SK-N-SH (cell line): ENCODE results near the gene CYLD. TPM values are rescaled to one million over a fixed set of nuclear protein-coding genes. Genes with fewer than 3 reads are reported as not detected.

Source experiments
- CTCF ChIA-PET: fragments of 300-600, 350-600 bp; formaldehyde crosslinking; extraction: SDS; loops from one replicate; lab custom pipeline; 2021; lab: Yijun Ruan, JAX
- POLR2A ChIA-PET: fragments of 350-600 bp; sonication (Branson Sonifier 250); formaldehyde crosslinking; extraction: SDS; loops from one replicate; lab custom pipeline; 2020; ENCODE audit warnings: antibody characterized with exemption, inconsistent platforms; lab: Yijun Ruan, JAX
- DNase-seq: peaks from one replicate; pipeline ENCODE4 v3.0.0; 2012
- H2AFZ ChIP-seq: fragments of 200-600 bp; sonication (generic); 2 replicates; pipeline ENCODE4 v1.8.1; 2016; ENCODE audit warnings: antibody characterized with exemption, mild to moderate bottlenecking, low read depth
- H3F3A ChIP-seq: fragments of 200-600 bp; sonication (generic); replicated peaks from 2 replicates; pipeline ENCODE3; 2016; ENCODE audit warnings: antibody characterized with exemption, mild to moderate bottlenecking; ENCODE audit not compliant: insufficient read depth
- H3K27ac ChIP-seq, 2 experiments: fragments of 200-500 bp in 1 of 2; fragments of 200-600 bp in 1 of 2; sonication (Bioruptor generic) in 1 of 2; sonication (generic), shearing (Covaris generic) in 1 of 2; 2 replicates each; pipeline versions ENCODE4 v1.5.1 to v1.6.1; 2014 to 2016; ENCODE audit warnings: low read depth in 2 of 2, inconsistent platforms in 1 of 2, low read length in 1 of 2, mild to moderate bottlenecking in 1 of 2, mixed read lengths in 1 of 2
- H3K27me3 ChIP-seq: fragments of 200-600 bp; sonication (generic), shearing (Covaris generic); 2 replicates; pipeline ENCODE4 v1.6.1; 2016; ENCODE audit warnings: mixed run types; ENCODE audit not compliant: insufficient read depth
- H3K36me3 ChIP-seq, 2 experiments: fragments of 200-500 bp in 1 of 2; fragments of 200-600 bp in 1 of 2; sonication (Bioruptor generic) in 1 of 2; sonication (generic) in 1 of 2; replicated peaks in 1 of 2; 2 replicates each; pipeline versions ENCODE3 to v1.5.1; 2014 to 2016; ENCODE audit warnings: low read length in 1 of 2, mild to moderate bottlenecking in 1 of 2; ENCODE audit not compliant: insufficient read depth in 2 of 2, control insufficient read depth in 1 of 2
- H3K4me1 ChIP-seq, 2 experiments: fragments of 200-500 bp in 1 of 2; fragments of 200-600 bp in 1 of 2; sonication (Bioruptor generic) in 1 of 2; sonication (generic), shearing (Covaris generic) in 1 of 2; 2 replicates each; pipeline versions ENCODE4 v1.5.1 to v1.6.1; 2014 to 2016; ENCODE audit warnings: low read depth in 1 of 2, low read length in 1 of 2, mixed run types in 1 of 2; ENCODE audit not compliant: insufficient read depth in 2 of 2, control insufficient read depth in 1 of 2
- H3K4me2 ChIP-seq: fragments of 200-600 bp; sonication (generic), shearing (Covaris generic); 2 replicates; pipeline ENCODE4 v1.6.1; 2017; ENCODE audit warnings: mixed run types
- H3K4me3 ChIP-seq, 2 experiments: fragments of 200-500 bp in 1 of 2; fragments of 200-600 bp in 1 of 2; sonication (Bioruptor generic) in 1 of 2; sonication (generic), shearing (Covaris generic) in 1 of 2; 2 replicates each; pipeline versions ENCODE4 v1.5.1 to v1.8.1; 2014 to 2016; ENCODE audit warnings: low read depth in 2 of 2, inconsistent platforms in 1 of 2, low read length in 1 of 2, mild to moderate bottlenecking in 1 of 2, mixed read lengths in 1 of 2, moderate library complexity in 1 of 2
- H3K79me2 ChIP-seq: fragments of 200-600 bp; sonication (generic); 2 replicates; pipeline ENCODE4 v1.8.1; 2017; ENCODE audit warnings: mild to moderate bottlenecking; ENCODE audit not compliant: insufficient read depth
- H3K9ac ChIP-seq: fragments of 200-600 bp; sonication (generic); 2 replicates; pipeline ENCODE4 v1.6.1; 2017; ENCODE audit warnings: mixed run types
- H3K9me2 ChIP-seq: fragments of 200-600 bp; sonication (generic); 2 replicates; pipeline ENCODE4 v1.6.1; 2017; ENCODE audit warnings: mixed run types
- H3K9me3 ChIP-seq: fragments of 200-600 bp; sonication (generic); 2 replicates; pipeline ENCODE4 v1.6.1; 2017; ENCODE audit warnings: mixed run types, mild to moderate bottlenecking, moderate library complexity
- H4K20me1 ChIP-seq: fragments of 200-600 bp; sonication (generic); 2 replicates; pipeline ENCODE4 v1.6.1; 2017; ENCODE audit warnings: mild to moderate bottlenecking, mixed run types; ENCODE audit not compliant: insufficient read depth
- CHD2 ChIP-seq: fragments of 150-350 bp; IDR thresholded peaks from 2 replicates; pipeline ENCODE4 v1.6.1; 2018; ENCODE audit warnings: low read length; ENCODE audit not compliant: partially characterized antibody
- EZH2phosphoT487 ChIP-seq: fragments of 200-600 bp; sonication (generic); IDR thresholded peaks from 2 replicates; pipeline ENCODE4 v1.6.1; 2017; ENCODE audit warnings: low read depth, mixed run types, mild to moderate bottlenecking, antibody characterized with exemption, moderate library complexity, borderline replicate concordance
- FOSL2 ChIP-seq: IDR thresholded peaks from 2 replicates; pipeline ENCODE4 v1.4.0; 2012; ENCODE audit warnings: low read depth, mild to moderate bottlenecking, moderate library complexity, borderline replicate concordance
- FOXJ3 ChIP-seq: sonication (generic); formaldehyde crosslinking; IDR thresholded peaks from 2 replicates; pipeline ENCODE4 v1.5.1; 2020; ENCODE audit warnings: mild to moderate bottlenecking, missing genetic modification reagents
- FOXM1 ChIP-seq: IDR thresholded peaks from 2 replicates; pipeline ENCODE4 v1.4.0; 2012; ENCODE audit warnings: low read depth, mild to moderate bottlenecking
- GABPA ChIP-seq: IDR thresholded peaks from 2 replicates; pipeline ENCODE4 v1.4.0; 2012; ENCODE audit warnings: low read depth, mild to moderate bottlenecking
- GATA2 ChIP-seq: sonication (generic); formaldehyde crosslinking; IDR thresholded peaks from 2 replicates; pipeline ENCODE4 v1.5.0; 2020; ENCODE audit warnings: mild to moderate bottlenecking, missing genetic modification reagents
- IRF3 ChIP-seq: fragments of 150-350 bp; IDR thresholded peaks from 2 replicates; pipeline ENCODE4 v1.6.1; 2016; ENCODE audit warnings: mild to moderate bottlenecking, low read depth, low read length
- MEF2A ChIP-seq: IDR thresholded peaks from 2 replicates; pipeline ENCODE4 v1.4.0; 2012; ENCODE audit warnings: low read depth, borderline replicate concordance
- MXI1 ChIP-seq: IDR thresholded peaks from 2 replicates; pipeline ENCODE4 v1.6.1; 2012; ENCODE audit warnings: mild to moderate bottlenecking, low read depth, low read length, improper control_type of control experiment
- NFIC ChIP-seq: IDR thresholded peaks from 2 replicates; pipeline ENCODE4 v1.4.0; 2012; ENCODE audit warnings: borderline replicate concordance
- POLR2AphosphoS5 ChIP-seq: IDR thresholded peaks from 2 replicates; pipeline ENCODE4 v1.6.1; 2012; ENCODE audit warnings: low read depth, low read length
- RAD21 ChIP-seq: IDR thresholded peaks from 2 replicates; pipeline ENCODE4 v1.6.1; 2012; ENCODE audit warnings: mild to moderate bottlenecking, low read length
- RFX5 ChIP-seq: IDR thresholded peaks from 2 replicates; pipeline ENCODE4 v1.6.1; 2012; ENCODE audit warnings: mild to moderate bottlenecking, improper control_type of control experiment, low read length
- RXRA ChIP-seq: IDR thresholded peaks from 2 replicates; pipeline ENCODE4 v1.4.0; 2012; ENCODE audit warnings: low read depth, mild to moderate bottlenecking, borderline replicate concordance
- TAF1 ChIP-seq: IDR thresholded peaks from 2 replicates; pipeline ENCODE4 v1.6.1; 2012; ENCODE audit warnings: low read depth, mild to moderate bottlenecking, low read length, moderate library complexity, borderline replicate concordance
- TEAD4 ChIP-seq: IDR thresholded peaks from 2 replicates; pipeline ENCODE4 v1.4.0; 2012; ENCODE audit warnings: mild to moderate bottlenecking, borderline replicate concordance; ENCODE audit not compliant: insufficient read depth
- YY1 ChIP-seq: IDR thresholded peaks from 2 replicates; pipeline ENCODE4 v1.4.0; 2012; ENCODE audit warnings: low read depth, mild to moderate bottlenecking
- WGBS: methylation state at CpG from one replicate; pipeline ENCODE4 v1.1.6; 2017; ENCODE audit warnings: low lambda C conversion rate; 5-methylcytosine and 5-hydroxymethylcytosine counted together
- polyA plus RNA-seq, 3 experiments: library from polyadenylated mRNA; depleted of rRNA; stranded (reverse); fragments of >200 nt; gene quantifications; 2 replicates each; pipeline ENCODE4 v1.2.3, GENCODE V29; 2012
- TF ChIP-seq, protein P1 (sequence below): fragments of 200-600 bp; sonication (generic); IDR thresholded peaks from 2 replicates; pipeline ENCODE4 v1.6.1; 2017; ENCODE audit warnings: antibody characterized with exemption, mild to moderate bottlenecking, moderate library complexity
- TF ChIP-seq, protein P2 (sequence below): IDR thresholded peaks from 2 replicates; pipeline ENCODE4 v1.6.1; 2012; ENCODE audit warnings: mild to moderate bottlenecking, low read depth, low read length, moderate library complexity

Gene CYLD
- polyA plus RNA-seq, 1 of the 3 experiments (the other 2 are of a cell fraction): 6.5 TPM

GRCh38 chr16:50781043-50781442 lies 39.2 kb downstream of the CYLD start:
- no peaks in the 10 kb centered on the region for H4K20me1 ChIP-seq
- TF ChIP-seq FOXJ3 (CRISPR knock-in tag): no peak
- TF ChIP-seq, protein P1, sequence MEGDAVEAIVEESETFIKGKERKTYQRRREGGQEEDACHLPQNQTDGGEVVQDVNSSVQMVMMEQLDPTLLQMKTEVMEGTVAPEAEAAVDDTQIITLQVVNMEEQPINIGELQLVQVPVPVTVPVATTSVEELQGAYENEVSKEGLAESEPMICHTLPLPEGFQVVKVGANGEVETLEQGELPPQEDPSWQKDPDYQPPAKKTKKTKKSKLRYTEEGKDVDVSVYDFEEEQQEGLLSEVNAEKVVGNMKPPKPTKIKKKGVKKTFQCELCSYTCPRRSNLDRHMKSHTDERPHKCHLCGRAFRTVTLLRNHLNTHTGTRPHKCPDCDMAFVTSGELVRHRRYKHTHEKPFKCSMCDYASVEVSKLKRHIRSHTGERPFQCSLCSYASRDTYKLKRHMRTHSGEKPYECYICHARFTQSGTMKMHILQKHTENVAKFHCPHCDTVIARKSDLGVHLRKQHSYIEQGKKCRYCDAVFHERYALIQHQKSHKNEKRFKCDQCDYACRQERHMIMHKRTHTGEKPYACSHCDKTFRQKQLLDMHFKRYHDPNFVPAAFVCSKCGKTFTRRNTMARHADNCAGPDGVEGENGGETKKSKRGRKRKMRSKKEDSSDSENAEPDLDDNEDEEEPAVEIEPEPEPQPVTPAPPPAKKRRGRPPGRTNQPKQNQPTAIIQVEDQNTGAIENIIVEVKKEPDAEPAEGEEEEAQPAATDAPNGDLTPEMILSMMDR: peak; percentile 27; the same call in 1 of the 2 replicates
- no peak for TF ChIP-seq CHD2
- no peak for TF ChIP-seq FOXM1
- TF ChIP-seq, protein P2, sequence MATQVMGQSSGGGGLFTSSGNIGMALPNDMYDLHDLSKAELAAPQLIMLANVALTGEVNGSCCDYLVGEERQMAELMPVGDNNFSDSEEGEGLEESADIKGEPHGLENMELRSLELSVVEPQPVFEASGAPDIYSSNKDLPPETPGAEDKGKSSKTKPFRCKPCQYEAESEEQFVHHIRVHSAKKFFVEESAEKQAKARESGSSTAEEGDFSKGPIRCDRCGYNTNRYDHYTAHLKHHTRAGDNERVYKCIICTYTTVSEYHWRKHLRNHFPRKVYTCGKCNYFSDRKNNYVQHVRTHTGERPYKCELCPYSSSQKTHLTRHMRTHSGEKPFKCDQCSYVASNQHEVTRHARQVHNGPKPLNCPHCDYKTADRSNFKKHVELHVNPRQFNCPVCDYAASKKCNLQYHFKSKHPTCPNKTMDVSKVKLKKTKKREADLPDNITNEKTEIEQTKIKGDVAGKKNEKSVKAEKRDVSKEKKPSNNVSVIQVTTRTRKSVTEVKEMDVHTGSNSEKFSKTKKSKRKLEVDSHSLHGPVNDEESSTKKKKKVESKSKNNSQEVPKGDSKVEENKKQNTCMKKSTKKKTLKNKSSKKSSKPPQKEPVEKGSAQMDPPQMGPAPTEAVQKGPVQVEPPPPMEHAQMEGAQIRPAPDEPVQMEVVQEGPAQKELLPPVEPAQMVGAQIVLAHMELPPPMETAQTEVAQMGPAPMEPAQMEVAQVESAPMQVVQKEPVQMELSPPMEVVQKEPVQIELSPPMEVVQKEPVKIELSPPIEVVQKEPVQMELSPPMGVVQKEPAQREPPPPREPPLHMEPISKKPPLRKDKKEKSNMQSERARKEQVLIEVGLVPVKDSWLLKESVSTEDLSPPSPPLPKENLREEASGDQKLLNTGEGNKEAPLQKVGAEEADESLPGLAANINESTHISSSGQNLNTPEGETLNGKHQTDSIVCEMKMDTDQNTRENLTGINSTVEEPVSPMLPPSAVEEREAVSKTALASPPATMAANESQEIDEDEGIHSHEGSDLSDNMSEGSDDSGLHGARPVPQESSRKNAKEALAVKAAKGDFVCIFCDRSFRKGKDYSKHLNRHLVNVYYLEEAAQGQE: no peak
- TF ChIP-seq TAF1: no peak
- no peak for TF ChIP-seq FOSL2
- no peak for TF ChIP-seq YY1
- ChIA-PET POLR2A (no interaction called here), CTCF (interaction anchor here (0.9 to 1.5 kb wide), 3 partner anchors 16 to 26 kb away, joined by 4 to 7 read pairs (median 5); no protein-coding TSS in a partner anchor)
- no peaks in the 10 kb centered on the region for H3K9me2 ChIP-seq
- H3K4me3 ChIP-seq: no peak overlapping the region
- H3K9ac ChIP-seq: no peak overlapping the region
- no peak for DNase-seq
- WGBS: 97% methylated on average over 6 of the region's 7 CpGs
- H3K27ac ChIP-seq: no peak overlapping the region
- H3K4me1 ChIP-seq: no peaks in the 10 kb centered on the region
- peaks cover 45 to 48% of the 10 kb centered on the region in 2 experiments for H3K36me3 ChIP-seq
- no peak overlapping the region for H3K4me2 ChIP-seq
- no peaks in the 10 kb centered on the region for H3K9me3 ChIP-seq
- no peaks in the 10 kb centered on the region for H3K79me2 ChIP-seq
- H3F3A ChIP-seq: no peaks in the 10 kb centered on the region
- no peak overlapping the region for H2AFZ ChIP-seq
- H3K27me3 ChIP-seq: no peaks in the 10 kb centered on the region

DNA sequence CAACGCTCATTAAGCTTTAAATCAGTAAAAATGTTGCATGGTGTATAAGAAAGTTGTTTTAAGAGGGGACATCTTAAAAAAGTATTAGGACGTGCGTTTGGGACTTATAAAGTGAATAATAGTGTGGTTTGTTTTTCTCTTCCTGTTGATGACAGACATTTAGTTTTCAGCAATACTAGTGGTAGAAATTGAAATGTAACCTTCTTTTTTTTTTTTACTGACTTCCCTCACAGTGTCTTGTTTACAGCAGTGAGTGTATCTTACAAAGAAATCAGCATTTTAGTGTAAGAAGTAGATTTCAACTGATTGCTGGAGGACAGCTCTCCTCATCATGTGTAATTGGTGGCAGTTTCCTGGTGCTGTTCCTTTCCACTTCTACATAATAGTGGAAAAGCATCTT lies 39.6 kb downstream of the CYLD start:
- no peak for DNase-seq
- no peaks in the 10 kb centered on the region for H3K4me1 ChIP-seq
- ChIA-PET POLR2A (no interaction called here), CTCF (interaction anchor here (0.9 to 1.5 kb wide), 3 partner anchors 15 to 25 kb away, joined by 4 to 7 read pairs (median 5); no protein-coding TSS in a partner anchor)
- H3K27ac ChIP-seq: no peak overlapping the region
- WGBS: 94% methylated on average over 3 of the region's 3 CpGs
- no peaks in the 10 kb centered on the region for H3K27me3 ChIP-seq
- peaks cover 46 to 49% of the 10 kb centered on the region in 2 experiments for H3K36me3 ChIP-seq
- no peaks in the 10 kb centered on the region for H3K9me3 ChIP-seq
- no peaks in the 10 kb centered on the region for H3K79me2 ChIP-seq
- H3K9ac ChIP-seq: no peak overlapping the region
- no peak overlapping the region for H3K4me2 ChIP-seq
- H4K20me1 ChIP-seq: no peaks in the 10 kb centered on the region
- H3F3A ChIP-seq: no peaks in the 10 kb centered on the region
- no peaks in the 10 kb centered on the region for H3K9me2 ChIP-seq
- no peak overlapping the region for H3K4me3 ChIP-seq
- TF ChIP-seq POLR2AphosphoS5 (no peak), RXRA (no peak), RFX5 (no peak), MEF2A (no peak), EZH2phosphoT487 (no peak), TEAD4 (no peak), FOXM1 (no peak), FOSL2 (no peak), IRF3 (no peak), MXI1 (no peak), RAD21 (no peak), TAF1 (no peak), YY1 (no peak), GABPA (no peak), NFIC (no peak), GATA2 (CRISPR knock-in tag) (no peak)
- no peak overlapping the region for H2AFZ ChIP-seq
